GM11168 (cell line): Measurements from ENCODE around the gene ZCCHC7.
"Not testable (repeated sequence)": the region's sequence is repeated elsewhere in the genome, so short reads cannot be mapped to it uniquely, and the experiment has no call there.

Source experiments
- in situ Hi-C: fragments of 300-500 bp; cut with MboI; formaldehyde crosslinking; loops from one replicate; pipeline ENCODE4 v1.12.0; 2022; ENCODE audit warnings: low sequenced_read_pairs; ENCODE audit not compliant: unreplicated experiment

The ZCCHC7 gene

GRCh38 chr9:37119907-37120842 is at the start of gene ZCCHC7:
ZCCHC7 (plus strand) TSS chr9:37120574.
- in situ Hi-C loops: no loop called here

DNA sequence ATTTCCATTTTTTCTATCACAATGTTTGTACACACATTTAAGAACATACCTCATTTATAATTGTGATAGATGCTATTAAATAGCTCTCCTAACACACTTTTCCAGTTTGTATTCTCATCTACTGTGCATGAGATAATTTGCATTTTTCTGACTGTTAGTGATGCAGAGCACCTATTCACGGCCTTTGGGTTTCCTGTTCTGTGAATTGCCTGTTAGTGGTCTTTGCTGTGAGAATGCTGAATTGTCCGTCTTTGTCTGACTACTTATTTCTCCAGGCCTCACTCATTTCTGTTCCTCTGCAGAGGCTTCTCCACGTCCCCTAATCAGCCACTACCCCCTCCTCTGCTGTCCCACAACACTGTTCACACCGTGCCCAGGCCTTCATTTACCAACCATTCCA is 45.6 kb upstream of the ZCCHC7 start:
- in situ Hi-C loops: not testable (repeated sequence)

DNA sequence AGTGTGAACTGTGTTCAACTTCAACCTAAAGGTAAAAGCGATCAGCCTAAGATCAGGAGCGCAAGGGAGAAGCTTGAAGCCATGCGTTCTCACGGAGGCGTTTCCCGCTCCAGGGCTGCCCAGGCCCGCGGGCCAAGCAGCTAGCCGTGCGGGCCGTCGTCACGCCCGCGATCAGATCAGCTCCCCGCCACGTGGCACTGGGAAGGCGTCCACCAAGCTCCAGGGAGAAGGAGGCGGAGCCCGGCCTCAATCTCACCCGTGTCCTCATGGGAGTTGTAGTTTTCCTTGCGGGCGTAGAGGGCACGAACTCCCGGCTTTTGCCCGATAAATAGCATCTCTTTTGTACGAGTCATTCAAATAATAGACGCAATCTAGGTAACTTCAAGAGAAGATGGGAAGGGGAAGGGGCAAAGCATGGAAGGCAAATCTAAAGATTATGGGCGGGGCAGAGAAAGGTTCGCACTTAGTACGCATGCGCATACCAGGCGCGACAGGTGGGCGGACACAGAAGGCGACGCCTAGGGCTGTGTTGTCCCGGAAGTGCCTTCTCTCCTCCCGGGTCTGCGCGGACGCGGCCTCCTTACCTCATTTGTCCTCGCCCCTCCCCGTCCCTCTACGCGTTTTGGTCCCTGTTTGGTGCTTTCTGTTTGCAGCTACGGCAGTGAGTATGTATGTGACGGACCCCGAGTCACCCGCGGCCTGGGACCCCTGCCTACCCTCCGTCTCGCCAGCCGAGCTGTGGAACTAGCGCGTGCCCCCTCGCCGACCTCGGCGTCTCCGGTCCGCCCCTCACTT is 40.8 kb upstream of the ZCCHC7 start:
- in situ Hi-C loops: no loop called here

GRCh38 chr9:37080165-37080628 is 40.2 kb upstream of the ZCCHC7 start:
- in situ Hi-C loops: not testable (repeated sequence)

DNA sequence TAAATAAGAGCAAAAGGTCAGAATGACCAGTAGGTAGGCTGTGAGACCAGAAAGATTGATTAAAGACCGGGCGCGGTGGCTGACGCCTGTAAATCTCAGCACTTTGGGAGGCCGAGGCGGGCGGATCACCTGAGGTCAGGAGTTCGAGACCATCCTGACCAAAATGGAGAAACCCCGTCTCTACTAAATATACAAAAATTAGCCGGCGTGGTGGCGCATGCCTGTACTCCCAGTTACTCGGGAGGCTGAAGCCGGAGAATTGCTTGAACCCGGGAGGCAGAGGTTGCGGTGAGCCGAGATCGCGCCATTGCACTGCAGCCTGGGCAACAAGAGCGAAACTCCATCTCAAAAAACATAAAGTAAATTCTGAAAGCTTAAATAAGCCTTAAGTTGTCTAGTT is 38.9 kb upstream of the ZCCHC7 start:
- in situ Hi-C loops: not testable (repeated sequence)

GRCh38 chr9:37082214-37082765 is 38.1 kb upstream of the ZCCHC7 start:
- in situ Hi-C loops: no loop called here

- in situ Hi-C loops: no loop called here
Observed at GRCh38 chr9:37083654-37084053, 36.7 kb upstream of the ZCCHC7 start.

- in situ Hi-C loops: no loop called here
Observed at GRCh38 chr9:37085233-37085632, 35.1 kb upstream of the ZCCHC7 start.

DNA sequence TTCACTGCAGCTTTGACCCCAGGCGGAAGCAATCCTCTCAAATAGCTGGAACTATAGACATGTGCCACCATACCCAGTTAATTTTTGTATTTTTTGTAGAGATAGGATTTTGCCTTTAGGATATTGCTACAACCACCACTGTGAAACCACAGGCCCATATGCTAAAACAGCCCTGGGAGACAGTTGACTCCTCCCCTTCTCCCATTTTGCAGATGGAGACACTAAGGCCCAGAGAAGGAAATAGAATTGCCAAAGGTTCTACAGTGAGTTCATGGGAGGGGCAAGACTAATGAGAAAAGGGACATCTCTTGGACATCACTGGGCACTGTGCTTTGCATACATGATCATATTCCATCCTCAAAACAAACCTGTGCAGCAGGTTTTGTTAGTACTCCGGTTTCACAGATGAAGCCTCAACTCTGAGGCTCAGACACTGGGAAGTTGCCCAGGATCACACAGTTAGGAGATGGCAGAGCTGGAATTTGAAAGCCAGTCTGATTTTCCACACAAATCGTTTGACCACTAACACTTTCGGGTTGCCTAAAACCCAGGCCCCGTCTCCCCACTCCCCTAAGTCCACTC is 27.6 kb upstream of the ZCCHC7 start:
- in situ Hi-C loops: not testable (repeated sequence)

- in situ Hi-C loops: no loop called here
Observed at GRCh38 chr9:37094751-37095150, 25.6 kb upstream of the ZCCHC7 start.

DNA sequence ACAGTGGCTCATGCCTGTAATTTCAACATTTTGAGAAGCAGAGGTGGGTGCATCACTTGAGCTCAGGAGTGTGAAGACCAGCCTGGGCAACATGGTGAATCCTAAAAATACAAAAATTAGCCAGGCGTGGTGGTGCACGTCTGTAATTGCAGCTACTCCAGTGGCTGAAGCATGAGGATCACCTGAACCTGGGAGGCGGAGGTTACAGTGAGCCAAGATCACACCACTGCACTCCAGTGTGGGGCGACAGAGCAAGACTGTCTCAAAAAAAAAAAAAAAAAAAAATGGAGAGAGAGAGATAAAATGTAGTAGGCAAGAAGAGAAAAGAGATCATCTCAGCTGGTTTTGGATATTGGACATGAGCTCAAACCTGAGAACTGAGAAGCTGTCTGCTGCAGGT is 23.7 kb upstream of the ZCCHC7 start:
- in situ Hi-C loops: no loop called here

GRCh38 chr9:37097294-37097693 is 23.1 kb upstream of the ZCCHC7 start:
- in situ Hi-C loops: no loop called here

- in situ Hi-C loops: no loop called here
Observed at GRCh38 chr9:37100327-37100726, 20.0 kb upstream of the ZCCHC7 start.

DNA sequence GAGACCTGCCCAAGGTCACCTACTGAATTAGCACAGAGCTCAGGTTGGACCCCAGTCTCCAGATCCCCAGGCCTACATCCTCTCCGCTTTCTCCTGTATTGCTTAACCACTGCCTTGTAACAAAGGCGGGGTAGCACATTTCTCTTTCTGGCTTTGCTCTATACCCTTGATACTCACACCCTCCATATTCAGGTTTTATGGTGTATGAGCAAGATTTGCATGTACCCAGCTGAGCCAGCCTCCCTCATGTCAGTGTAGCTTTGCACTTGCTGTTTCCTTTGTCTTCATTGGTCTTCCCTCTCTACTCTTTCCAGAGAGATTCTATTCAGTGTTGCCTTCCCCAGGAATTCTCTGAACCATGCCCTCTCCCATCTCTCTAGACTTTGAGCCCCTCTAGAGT is 19.6 kb upstream of the ZCCHC7 start:
- in situ Hi-C loops: no loop called here

DNA sequence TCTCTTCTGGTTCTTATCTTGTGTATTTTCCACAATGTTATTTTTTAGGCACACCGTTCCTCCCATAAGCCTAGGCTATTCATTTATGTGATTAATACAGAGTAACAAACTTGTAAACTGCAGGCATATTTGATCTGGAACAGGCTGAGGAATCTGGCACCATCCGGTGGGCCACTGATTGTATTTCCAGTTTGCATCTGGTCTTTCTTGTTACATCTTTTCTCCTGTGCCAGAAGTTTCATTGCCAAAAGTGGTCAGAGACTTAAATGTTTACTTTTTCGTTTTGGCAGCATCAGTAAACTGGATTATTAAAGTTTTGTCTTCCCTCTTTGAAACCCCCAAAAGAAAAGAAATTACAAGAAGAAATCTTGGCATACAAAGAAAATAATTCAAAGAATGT is 17.9 kb upstream of the ZCCHC7 start:
- in situ Hi-C loops: no loop called here

GRCh38 chr9:37104183-37104889 is 16.0 kb upstream of the ZCCHC7 start:
- in situ Hi-C loops: no loop called here

- in situ Hi-C loops: no loop called here
Observed at GRCh38 chr9:37105234-37105633, 15.1 kb upstream of the ZCCHC7 start.

DNA sequence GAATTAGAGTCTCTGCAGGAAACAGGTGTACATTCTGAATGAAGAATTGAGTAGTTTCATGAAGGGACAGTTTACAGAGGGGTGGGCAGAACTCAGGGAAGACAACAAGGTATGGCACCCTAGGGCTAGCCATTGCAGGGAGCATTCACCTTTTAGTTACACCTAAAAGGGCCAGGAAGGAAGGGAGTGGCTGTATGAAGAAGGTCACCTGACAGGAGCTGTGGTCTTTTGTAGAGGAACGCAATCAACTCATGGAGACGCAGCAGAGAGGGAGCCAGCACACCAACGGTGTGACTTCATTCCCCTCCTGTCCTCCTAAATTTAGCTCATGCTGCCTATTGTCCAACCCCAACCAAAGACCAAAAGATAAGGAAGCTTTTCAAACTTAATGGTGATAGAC is 12.7 kb upstream of the ZCCHC7 start:
- in situ Hi-C loops: no loop called here

DNA sequence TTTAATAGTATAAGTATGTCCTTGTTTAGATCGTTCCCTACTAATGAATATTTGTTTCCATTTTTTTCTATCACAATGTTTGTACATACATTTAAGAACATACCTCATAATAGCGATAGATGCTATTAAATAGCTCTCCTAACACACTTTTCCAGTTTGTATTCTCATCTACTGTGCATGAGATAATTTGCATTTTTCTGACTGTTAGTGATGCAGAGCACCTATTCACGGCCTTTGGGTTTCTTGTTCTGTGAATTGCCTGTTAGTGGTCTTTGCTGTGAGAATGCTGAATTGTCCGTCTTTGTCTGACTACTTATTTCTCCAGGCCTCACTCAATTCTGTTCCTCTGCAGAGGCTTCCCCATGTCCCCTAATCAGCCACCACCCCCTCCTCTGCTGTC is 5.9 kb upstream of the ZCCHC7 start:
- in situ Hi-C loops: not testable (repeated sequence)

- in situ Hi-C loops: no loop called here
Observed at GRCh38 chr9:37117956-37118355, 2.4 kb upstream of the ZCCHC7 start.
